ENCODE measurements around the gene COLQ. TPM values are rescaled to one million over a fixed set of nuclear protein-coding genes. Genes with fewer than 3 reads are reported as not detected.

COLQ gene
- total and polyA plus RNA-seq, 12 donors = 0.60 to 7.7 (median 2.0) TPM; not detected in 1

DNA sequence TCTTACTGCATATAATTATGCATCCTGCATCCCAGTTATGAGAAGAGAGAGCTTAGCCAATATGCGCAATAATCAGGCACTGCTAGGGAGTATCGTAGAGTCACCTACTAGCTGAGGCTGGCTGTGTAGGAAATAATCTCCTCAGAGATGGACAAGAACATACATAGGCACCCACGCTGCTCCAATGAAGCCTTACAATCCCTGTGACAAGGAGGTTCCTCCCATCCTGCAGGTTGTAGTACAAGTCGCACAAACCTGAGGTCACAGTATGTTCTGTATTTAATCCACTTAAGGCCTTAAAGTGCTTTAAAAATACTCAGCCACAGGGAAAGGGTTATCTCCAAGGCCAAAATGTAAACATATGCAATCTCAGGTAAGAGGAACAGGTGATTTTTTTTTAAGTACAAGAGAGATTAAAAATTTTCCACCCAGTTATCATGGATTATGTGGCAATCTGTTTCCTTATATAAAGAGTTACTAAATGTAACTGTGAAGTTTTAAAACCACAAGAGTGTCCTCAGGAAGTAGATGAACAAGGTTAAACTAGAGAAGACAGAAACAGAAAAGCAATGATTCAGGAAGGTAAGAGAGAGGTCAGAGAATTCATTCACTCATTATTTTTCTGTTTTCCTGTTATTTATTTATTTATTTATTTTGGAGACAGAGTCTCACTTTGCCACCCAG is 7.5 kb upstream of the COLQ start:
- no peak for DNase-seq
- Histone ChIP-seq H3K9me3 (replicated peaks in 1 of 3) (no peaks in the 10 kb centered on the region), H3K27me3 (no peaks in the 10 kb centered on the region), H3K27ac (no peak overlapping the region), H3K4me3 (no peak overlapping the region), H3K36me3 (replicated peaks in 1 of 2) (no peaks in the 10 kb centered on the region), H3K4me1 (replicated peaks in 1 of 2) (no peaks in the 10 kb centered on the region)
- TF ChIP-seq, protein P1, sequence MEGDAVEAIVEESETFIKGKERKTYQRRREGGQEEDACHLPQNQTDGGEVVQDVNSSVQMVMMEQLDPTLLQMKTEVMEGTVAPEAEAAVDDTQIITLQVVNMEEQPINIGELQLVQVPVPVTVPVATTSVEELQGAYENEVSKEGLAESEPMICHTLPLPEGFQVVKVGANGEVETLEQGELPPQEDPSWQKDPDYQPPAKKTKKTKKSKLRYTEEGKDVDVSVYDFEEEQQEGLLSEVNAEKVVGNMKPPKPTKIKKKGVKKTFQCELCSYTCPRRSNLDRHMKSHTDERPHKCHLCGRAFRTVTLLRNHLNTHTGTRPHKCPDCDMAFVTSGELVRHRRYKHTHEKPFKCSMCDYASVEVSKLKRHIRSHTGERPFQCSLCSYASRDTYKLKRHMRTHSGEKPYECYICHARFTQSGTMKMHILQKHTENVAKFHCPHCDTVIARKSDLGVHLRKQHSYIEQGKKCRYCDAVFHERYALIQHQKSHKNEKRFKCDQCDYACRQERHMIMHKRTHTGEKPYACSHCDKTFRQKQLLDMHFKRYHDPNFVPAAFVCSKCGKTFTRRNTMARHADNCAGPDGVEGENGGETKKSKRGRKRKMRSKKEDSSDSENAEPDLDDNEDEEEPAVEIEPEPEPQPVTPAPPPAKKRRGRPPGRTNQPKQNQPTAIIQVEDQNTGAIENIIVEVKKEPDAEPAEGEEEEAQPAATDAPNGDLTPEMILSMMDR (IDR thresholded peaks at IDR 0.05) = no peak
- TF ChIP-seq POLR2A (IDR thresholded peaks at IDR 0.05) = no peak
- intact Hi-C loops (cut with DNase I) = no loop called here
- 88 to 95% (median 92%) methylated on average over 4 of the region's 4 CpGs for WGBS, 4 donors

DNA sequence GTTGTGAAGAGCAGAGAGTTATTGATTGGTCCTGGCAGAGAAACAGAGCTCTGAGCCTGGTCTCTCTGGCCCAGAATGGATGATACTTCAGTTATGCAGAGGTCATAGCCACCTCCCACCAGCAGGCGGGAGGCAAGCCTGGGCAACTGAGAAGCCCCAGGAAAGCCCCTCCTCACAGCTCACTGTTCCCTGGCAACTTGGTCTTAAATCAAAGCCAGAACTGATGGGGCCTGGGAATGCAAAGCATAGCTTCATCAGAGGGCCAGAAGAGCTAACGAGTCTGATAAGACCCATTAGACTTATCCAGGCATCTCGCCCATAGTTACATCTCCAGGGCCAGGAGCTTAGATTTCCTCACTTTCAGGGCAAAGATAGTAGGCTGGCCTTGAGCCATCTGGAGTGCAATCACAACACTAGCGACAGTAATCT is 5.5 kb upstream of the COLQ start:
- H3K36me3 ChIP-seq (replicated peaks in 1 of 2) = no peaks in the 10 kb centered on the region
- H3K27ac ChIP-seq = no peak overlapping the region
- TF ChIP-seq, protein P1 (IDR thresholded peaks at IDR 0.05) = peak in 1 of 6 experiments; percentile 16
- no peak for TF ChIP-seq POLR2A (IDR thresholded peaks at IDR 0.05)
- WGBS, 4 donors = 61 to 69% (median 63%) methylated on average over 2 to 4 of the region's 4 CpGs
- H3K4me3 ChIP-seq = no peak overlapping the region
- H3K4me1 ChIP-seq (replicated peaks in 1 of 2) = no peaks in the 10 kb centered on the region
- peak in 6 of 7 donors; percentile 18 to 77 (median 55) for DNase-seq
- H3K27me3 ChIP-seq = no peaks in the 10 kb centered on the region
- no peaks in the 10 kb centered on the region for H3K9me3 ChIP-seq (replicated peaks in 1 of 3)
- intact Hi-C loops (cut with DNase I) = no loop called here

GRCh38 chr3:15525790-15526189 is 4.3 kb upstream of the COLQ start:
- no peak for DNase-seq

DNA sequence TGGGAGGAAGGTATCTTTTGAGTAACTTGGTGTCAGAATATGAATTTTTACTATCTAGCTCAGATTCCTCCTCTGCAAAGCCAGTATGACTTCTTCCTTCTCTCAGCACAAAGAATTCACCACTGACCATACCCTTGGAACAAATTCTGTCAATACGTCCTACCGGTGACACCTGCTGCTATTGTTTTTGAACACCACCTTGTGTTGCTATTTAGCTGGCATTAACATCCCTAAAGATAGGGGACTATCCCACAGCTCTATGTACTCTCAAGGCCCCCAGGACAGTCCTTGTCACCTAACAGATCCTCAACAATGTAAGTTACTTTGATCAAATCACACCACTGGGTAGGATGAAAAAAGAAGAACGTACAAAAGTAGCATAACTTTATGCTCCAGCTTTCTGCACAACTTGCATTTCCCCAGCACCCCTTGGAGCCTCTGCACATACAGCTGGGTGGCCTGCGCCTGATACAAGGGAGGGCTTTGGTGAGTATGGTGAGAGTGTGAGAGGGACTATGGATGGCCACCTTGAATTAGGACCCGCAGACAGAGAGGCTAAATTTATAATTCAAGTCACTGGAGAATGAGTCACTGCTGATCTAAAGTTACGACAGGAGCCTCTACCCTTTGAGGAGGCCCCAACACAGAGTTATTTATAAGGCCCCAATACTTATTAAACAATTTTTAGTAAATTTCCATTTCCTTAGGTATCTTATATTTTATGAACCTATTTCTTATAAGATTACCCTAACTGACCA is 2.3 kb upstream of the COLQ start:
- intact Hi-C loops (cut with DNase I) = no loop called here
- Histone ChIP-seq H3K27ac (no peak overlapping the region), H3K4me3 (no peak overlapping the region), H3K27me3 (no peaks in the 10 kb centered on the region), H3K4me1 (replicated peaks in 1 of 2) (no peaks in the 10 kb centered on the region), H3K9me3 (replicated peaks in 1 of 3) (no peaks in the 10 kb centered on the region), H3K36me3 (replicated peaks in 1 of 2) (no peaks in the 10 kb centered on the region)
- DNase-seq = no peak
- TF ChIP-seq POLR2A (IDR thresholded peaks at IDR 0.05) = no peak
- TF ChIP-seq, protein P1 (IDR thresholded peaks at IDR 0.05) = no peak
- 74 to 90% (median 80%) methylated on average over 6 of the region's 6 CpGs for WGBS, 4 donors

More at GRCh38 chr3:15525790-15526189, 4.3 kb upstream of the COLQ start:
- Histone ChIP-seq H3K4me3 (no peak overlapping the region), H3K9me3 (replicated peaks in 1 of 3) (no peaks in the 10 kb centered on the region), H3K36me3 (replicated peaks in 1 of 2) (no peaks in the 10 kb centered on the region), H3K27me3 (no peaks in the 10 kb centered on the region), H3K4me1 (replicated peaks in 1 of 2) (no peaks in the 10 kb centered on the region), H3K27ac (no peak overlapping the region)
- TF ChIP-seq, protein P1 (IDR thresholded peaks at IDR 0.05) = no peak
- TF ChIP-seq POLR2A (IDR thresholded peaks at IDR 0.05) = no peak
- intact Hi-C loops (cut with DNase I) = no loop called here
- WGBS, 4 donors = 97 to 100% (median 99%) methylated on average over 1 of the region's 1 CpG

Measured in adrenal gland (tissue), 12 donors.